Stimulated activated CD8-positive, alpha-beta memory T cell treated with anti-CD3 and anti-CD28 coated beads, Interleukin-4, amount 100 ng/mL, for 4 hours (primary cell): Measurements from ENCODE around the gene NTM.
"Not testable (repeated sequence)": the region's sequence is repeated elsewhere in the genome, so short reads cannot be mapped to it uniquely, and the experiment has no call there.

Experiments used
- DNase-seq, 2 donors: peaks; one replicate each; pipeline ENCODE4 v3.0.0-alpha.2; 2020; ENCODE audit warnings: low read depth in 2 of 2, low spot score in 1 of 2

The NTM gene

DNA sequence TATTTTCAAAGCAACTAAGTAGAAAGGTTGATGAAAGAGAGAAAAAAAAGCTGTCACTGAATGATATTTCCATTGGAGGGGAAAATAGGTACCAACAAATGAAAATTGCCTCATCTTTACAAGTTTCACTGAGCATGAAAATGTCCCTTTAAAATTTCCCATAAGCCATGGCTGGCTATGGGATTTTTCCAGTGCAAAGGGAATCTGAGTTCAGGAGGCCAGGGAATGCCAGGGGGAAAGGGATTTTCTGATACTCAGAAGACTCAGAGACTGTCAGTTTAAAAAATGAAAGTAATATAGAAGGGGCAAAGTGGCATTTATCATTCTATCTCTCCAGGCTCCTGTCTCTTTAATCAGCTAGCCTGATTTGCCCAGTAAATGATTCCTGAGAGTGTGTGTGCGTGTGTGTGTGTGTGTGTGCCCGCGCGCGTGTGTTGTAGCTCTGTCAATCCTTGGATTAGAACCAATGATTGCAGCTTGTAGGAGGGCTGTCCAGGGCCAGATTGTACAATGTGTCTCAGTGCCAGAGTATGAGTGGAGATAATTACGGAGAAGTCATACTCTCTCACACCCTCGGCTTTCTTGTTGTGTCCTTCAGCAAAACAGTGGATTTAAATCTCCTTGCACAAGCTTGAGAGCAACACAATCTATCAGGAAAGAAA lies at the start of gene NTM:
Gene NTM, plus strand, starts transcription at position 526 of the 662 bp plus-strand sequence.
- no peak for DNase-seq

DNA sequence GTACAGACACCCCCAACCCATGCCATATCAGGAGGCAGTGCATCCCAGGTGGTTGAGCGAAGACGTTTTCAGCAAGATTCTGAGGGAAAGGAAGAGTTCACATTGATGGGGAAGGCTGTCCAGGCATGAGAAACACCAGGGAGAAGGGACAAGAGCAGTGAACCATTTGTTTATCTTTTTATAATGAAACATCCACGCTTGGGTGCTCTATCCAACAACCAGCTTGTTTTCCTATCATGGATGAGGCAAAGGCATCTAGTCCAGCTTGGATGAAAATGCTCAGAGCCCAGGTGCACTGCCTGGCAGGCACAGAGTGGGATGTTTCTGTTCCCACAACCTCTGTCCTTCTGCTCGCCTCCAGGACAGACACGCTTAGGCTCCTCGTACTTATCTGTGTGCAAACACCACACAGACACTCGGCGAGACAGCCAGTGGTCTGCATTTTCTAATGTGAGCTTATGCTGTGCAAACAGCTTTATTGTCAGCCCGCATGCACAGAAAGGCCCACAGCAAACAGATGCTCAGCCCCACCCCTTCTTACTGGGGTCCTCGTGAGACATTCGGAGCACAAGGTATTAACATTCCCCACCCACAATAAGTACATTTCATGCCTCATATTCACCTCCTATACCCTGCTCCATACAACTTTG lies 45.4 kb upstream of the NTM start:
- no peak for DNase-seq

DNA sequence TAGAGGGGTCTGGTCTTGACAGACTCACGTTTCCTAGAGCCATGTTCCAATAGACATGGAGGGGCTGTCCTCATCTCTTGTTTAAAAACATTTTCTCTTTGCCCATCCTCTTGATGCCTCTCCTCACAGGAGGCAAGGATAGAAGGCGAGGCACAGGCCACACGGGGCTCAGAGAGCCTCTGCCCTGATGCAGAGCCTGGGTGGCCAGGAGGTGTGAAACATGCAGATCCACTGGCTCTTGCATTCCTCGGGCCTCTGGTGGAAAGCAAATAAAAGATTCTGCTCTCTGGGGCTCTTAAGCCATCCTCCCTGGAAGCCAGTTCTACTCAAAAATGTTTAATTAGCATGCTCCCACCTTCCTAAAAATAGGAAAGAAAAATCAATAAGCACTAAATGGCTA lies 43.6 kb upstream of the NTM start:
- DNase-seq, result no peak

DNA sequence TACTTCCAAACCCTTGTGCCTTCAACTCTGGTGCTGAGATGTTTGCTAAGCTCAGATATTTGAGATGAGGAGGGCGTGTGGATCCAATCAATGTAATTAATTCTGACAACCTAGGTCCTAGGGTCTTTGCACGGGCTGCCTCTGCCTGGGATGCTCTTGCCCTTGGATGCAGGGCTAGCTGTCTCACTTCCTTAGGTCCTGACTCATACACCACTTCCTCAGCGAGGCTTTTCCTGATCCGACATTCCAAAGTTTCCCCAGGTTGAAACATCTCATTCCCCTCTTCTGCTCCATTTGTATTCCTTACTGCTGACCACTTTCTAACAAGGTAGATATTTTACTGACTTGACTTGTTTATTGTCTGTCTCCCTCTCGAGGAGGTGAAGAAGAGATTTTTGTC lies 43.0 kb upstream of the NTM start:
- no peak for DNase-seq

DNA sequence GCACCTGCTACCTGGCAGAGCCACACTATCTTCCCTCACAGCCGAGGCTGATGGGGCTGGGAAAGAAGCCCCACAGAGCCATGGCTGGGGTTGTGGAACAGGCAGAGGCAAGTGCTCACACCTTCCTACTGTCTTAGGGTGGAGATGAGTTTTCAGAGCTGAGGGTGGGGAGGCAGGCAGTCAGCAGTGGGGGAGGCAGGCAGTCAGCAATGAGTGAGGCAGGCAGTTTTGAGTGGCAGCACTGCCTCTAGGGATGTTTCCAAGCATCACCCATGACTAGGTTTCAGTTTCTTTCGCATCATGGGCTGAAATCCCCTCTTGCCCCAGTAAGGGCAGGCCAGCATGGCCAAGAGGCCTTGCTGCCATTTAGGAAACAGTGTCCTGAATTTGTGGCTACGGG lies 41.6 kb upstream of the NTM start:
- DNase-seq, result no peak

DNA sequence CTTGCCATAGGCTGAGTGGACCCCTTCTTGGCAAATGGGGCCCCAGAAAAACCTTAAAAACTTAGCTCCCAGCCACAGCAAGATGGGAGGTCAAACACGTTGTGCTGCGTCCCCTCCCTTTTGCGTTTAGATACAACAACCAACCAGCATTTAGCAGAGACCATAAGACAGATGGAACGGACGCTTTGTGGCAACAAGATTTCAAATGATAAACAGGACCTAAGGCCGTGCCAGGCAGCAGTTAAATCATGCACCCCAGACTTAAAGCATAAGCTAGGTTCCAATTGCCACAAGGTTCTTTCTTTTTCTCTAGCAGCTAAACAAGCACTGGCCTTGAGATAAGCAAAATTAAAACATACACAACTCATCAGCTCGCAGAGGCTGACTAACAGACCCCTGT lies 39.4 kb upstream of the NTM start:
- no peak for DNase-seq

DNA sequence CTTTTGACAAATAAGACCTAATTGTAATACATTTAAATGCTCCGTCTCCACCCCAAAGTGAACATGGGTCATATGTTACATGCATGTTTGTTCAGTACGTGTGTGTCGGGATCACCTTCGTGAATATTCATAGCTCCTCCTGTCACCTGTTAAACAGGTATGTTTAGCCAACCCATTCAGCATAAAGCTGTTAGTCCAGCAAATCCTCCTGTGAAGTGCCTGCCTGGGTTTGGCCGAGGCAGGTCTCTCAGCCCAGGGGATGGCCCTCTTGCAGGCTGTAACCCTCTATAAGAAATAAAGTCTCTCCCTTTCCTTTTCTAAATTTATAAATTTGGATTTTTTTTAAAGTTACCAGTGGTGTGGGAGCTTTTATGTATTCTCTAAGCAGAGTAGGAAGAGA lies 38.9 kb upstream of the NTM start:
- no peak for DNase-seq

DNA sequence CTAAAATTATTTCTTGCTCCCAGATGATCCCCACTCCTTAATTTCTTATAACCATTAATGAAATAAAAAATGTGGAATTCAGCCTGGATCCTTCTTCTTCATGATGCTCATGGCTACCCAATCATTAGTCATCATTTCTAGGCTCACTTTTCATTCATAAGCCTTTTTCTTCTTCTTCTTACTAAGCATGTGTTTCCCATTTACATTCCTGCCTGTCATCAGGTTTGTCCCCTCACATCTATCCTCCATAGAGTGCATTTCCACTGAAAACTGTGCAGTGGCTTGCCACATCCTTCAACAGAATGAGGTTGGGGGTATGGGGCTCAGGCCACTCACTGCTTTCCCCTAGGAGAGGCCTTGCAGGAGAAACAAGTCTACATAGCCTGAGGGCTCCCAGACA lies 35.8 kb upstream of the NTM start:
- no peak for DNase-seq

DNA sequence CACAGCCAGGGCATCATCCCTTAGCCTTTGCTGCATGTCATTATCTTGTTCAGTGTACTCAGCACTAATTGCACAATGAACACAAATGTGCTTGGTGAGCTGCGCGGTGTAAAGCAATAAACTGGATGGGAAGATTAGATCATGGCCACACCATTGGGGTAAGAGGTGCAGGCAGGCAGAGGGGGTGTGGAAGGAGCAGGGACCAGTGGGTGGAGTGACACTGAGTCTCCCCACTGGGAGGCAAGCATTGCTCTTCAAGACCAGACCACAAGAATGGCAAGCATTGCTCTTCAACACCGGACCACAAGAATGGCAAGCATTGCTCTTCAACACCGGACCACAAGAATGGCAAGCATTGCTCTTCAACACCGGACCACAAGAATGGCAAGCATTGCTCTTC lies 28.5 kb upstream of the NTM start:
- not testable (repeated sequence) for DNase-seq

DNA sequence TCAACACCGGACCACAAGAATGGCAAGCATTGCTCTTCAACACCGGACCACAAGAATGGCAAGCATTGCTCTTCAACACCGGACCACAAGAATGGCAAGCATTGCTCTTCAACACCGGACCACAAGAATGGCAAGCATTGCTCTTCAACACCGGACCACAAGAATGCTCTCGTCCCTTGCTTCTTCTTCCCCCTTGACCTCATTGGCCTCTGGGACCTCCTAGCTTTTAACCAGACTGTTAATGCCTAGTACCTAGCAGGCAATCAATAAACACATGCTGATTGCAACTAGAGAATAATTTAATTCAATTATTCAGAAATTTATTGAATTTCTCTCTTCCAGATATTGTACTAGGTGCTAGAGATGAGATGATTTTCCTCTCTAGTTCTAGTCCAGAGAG lies 28.0 kb upstream of the NTM start:
- DNase-seq, result not testable (repeated sequence)

DNA sequence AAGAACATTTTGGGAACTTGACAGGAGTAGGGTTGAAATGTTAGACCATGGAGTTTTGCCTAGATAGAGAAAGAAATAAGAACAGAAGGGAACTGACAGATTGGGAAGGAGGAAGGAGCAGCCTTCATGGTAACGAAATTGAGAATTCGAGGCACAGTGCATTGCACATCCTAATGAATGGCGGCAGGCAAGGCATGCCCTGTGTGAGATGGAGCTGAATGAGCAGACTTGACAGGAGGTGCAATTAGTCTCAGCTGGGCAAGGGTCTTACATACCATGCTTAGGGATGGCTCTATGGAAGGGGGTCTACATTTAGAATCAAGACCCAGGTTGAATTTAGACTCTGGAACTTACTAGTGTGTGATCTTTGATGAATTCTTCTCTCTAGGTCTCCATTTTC lies 25.0 kb upstream of the NTM start:
- DNase-seq, result no peak

DNA sequence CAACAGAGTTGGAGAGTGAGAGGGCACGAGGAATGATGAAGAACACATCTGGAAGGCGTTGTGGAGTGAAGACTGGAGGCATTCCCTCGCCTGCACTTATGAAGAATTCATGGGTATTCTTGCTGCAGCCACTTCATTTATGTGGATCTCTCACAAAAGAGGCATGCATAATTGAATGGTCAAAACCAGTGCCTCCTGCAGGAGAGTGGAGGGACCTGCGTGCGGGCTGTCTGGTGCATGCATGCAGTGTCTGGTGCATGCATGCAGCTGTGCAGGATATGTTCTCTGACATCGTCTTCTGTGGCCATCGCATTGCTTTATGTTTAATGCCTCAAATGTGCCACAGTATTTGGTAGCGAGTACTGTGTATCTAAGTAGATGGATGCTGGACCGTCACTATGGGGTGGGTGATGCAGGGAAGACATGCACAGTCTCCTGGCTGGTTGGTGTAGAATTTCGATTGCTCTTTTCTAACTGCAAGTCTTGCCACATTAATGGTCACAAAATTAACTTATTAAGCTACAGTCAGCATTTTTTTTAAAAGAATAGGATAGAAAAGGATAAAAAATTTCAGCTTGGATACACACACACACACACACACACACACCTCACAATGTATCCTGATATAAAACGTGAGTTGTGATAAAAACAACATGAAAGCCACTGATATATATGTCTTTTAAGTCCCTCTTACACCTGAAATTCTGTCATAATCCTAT lies 20.9 kb upstream of the NTM start:
- DNase-seq, result no peak

DNA sequence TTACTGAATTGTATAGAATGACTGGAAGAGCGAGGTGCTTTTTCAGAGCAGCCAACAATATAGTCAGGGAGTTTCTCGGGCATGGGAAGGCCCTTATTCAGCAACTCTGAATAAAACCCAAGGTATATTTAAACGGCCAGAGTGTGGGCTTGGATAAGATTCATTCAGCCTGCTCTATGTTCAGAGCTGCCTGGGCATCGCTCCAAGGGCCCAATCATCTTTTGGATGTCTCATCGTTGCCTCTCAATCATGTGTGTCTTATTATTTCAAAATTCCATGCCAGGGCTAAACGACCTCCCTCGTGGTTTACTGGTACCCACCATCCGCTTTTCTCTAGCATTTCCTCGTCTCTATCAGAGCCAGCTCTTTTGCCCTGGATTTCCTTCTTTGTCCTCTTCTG lies 19.5 kb upstream of the NTM start:
- DNase-seq, result no peak

DNA sequence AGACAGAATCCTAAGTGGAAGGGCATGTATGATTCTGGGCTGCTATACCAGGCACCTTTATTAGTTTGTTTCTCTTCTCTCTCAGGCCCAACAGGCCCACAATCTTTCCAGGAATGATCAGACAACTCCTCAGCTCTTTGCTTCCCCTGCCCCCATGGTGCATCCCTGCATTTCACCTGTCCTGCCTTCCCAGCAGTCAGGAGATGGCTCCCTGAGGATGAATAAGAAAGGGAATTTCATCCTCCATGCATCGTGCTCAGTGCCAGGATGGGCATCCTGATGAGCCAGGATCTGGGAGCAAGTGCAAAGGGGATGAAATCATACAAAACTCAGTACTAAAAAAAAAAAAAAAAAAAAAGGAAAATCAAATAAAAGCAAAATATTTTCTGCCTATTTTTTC lies 18.6 kb upstream of the NTM start:
- DNase-seq, result no peak

DNA sequence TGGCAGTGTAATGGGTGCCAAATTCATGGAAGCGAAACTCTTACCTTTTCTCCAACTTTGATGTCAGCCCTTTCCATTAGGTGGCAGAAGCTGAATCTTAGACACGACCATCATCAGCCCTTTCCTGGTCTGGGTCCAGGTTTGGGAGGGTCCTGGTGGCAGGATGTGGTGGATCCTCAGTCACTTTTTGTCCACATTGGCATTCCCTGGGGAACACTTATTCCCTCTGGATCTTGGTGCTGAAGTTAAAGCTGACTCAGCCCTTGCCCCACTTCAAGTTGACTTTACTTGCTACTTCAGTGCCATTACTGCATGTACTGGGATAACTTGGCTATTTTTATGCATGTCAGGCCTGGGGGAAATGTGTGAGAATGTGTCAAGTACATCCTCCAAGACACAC lies 16.6 kb upstream of the NTM start:
- no peak for DNase-seq

DNA sequence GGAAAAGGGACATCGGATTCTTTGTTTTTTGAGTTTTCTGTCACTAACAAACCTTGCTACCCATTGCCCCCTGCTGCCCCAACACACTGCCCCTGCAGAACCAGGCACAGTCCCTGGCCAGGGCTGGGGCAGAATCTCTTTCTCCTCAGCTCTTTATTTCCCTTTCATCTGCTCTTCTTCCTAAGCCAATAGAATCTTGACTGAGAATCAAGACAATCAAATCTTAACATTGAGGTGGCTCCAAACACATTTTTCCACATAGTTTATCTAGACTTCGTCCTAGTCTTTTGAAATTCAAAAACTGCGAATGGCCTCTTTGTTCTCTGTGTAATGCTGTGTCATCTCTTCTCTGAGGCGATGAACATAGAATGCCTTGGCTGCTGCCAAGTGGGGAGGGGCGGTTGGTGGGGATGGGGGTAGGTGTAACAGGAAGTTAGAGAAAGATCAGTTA lies 16.1 kb upstream of the NTM start:
- no peak for DNase-seq

DNA sequence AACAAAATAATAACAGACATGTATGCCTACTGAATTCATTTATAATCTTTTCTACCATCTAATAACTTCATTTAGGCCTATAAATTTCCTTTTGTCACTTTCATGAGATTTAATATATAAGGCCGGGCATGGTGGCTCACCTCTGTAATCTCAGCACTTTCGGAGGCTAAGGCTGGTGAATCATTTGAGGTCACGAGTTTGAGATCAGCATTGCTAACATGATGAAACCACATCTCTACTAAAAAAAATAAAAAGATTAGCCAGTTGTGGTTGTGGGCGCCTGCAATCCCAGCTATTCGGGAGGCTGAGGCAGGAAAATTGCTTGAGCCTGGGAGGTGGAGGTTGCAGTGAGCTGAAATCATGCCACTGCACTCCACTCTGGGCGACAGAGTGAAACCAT lies 14.2 kb upstream of the NTM start:
- DNase-seq, result no peak

DNA sequence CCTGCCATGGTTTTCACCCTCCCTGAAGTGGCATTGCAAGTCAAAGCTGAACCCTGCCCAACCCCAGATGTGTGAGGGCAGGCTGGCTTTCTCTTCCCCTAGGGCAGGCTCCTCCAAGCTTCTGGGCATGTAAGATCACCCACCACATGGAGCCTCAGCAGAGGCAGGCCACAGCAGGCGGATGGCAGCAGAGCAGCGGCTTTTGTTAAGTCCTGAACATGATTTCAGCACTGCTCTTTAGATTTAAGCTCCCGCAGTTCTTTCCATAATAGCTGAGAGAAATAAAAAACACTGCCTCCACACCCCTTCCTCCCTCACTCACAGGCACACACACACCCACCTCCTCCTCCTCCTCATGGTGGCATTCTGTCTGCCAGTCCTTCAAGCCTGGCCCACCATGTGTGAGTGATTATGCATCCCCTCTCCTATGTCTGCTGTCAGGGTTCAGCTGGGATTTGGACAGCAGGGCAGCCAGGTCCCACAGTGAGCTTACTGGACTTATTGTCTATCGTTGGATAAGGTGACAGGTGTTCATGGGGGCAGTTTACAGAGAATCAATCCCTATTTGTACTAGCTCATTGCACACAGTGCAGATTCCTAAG lies 5.0 kb upstream of the NTM start:
- DNase-seq, result no peak

DNA sequence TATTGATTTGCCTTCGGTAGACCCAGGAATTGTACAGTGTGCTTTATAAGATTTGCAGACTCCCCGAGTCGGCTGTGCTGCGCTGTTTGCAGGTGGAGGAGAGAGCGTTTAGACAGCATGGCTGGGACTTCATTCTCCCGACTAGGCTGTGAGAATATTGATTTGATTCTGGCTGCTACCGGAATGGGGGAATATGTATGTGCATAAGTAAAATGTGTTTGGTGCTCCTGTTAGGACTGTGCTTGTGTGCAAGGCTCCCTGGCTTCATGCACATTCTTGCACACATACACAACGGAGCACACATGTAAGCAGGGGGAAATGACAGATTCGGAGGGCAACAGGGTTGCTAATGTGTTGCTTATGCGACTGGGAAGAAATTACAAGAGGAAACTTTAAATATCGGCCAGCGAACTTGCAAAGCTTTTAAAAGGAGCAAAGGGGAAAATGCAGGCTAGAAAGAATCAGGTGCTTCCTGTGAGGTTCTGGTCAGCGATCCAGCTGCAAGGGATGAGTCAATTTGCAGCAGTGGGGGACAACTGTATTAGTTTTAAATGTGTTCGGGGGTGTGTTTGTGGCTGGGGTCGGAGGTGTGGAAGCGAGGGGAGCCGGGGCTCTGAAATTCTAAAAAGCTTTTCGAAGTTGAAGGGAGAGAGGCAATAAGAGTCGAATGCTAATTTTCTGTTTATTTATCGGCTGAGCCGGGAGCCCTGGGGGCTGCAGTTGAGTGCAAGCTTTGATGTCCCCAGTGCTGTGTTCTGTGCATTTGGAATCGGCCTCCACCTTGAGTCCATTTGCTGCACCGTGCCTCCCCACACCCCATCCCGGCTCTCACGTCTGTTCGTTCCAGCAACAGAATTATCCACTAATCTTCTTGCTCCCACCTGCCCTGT lies 731 bp downstream of the NTM start:
- no peak for DNase-seq

DNA sequence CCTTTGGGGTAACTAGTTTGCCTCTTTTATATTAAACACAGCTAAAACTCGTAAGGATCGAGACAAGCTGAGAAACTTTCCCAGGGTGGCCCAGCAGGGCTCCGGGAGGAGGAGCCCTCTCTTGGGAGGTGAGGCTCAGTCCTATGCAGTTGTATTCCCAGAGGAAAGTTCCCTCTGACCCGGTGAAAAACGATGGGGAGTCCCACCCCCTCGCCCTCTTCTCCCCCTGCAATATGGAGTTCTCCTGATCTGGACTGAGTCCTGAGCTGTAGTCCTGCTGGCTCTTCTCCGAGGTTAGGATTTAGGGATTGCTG lies 1.3 kb downstream of the NTM start:
- DNase-seq, result no peak

DNA sequence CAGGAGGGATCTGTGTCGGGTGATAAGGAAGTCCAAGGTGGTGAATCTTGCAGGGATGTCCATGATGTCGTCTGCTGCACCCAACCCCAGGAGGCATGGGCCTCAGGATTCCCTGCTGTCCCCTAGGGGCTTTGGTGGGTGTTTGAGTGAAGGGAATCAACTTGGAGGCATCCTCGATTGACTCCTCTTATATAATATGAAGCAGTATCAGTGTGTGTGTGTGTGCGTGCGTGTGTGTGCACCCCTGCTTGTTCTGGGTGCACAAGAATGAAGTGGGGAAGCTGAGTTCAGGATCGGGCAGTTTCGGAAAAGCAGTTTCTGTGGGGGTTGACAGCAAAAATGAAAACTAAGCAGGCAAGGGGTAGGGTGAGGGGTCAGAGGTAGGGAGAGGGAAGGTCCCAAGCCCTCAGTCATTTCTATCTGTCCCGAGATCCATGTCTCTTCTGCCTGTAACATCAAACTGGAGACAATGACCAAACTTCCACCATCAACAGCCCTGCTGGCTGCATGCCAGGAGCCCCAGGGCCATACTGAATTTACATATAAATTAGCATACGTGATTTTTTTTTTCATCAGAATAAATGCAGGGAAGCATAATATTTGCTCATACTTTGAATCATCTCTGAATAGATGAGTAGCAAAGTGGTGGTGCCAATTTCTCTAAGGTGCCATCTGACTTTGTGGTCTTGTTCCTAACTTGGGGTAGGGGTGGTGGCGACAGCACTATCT lies 2.0 kb downstream of the NTM start:
- DNase-seq, result no peak
